NOMO-1 treated with DMSO at 0.1 percent for 48 hours (cell line): ENCODE measurements around the gene COL23A1.
"Not testable (repeated sequence)": the region's sequence is repeated elsewhere in the genome, so short reads cannot be mapped to it uniquely, and the experiment has no call there.

Source experiments
- DNase-seq: peaks from one replicate; lab custom pipeline; 2025; ENCODE audit not compliant: unreplicated experiment; lab: John Stamatoyannopoulos, UW

The COL23A1 gene

GRCh38 chr5:178328826-178329730 is 261.1 kb downstream of the COL23A1 start:
- DNase-seq: no peak

GRCh38 chr5:178327931-178328711 is 262.1 kb downstream of the COL23A1 start:
- no peak for DNase-seq

- DNase-seq: no peak
These were observed 262.7 kb downstream of the COL23A1 start for GRCh38 chr5:178327446-178327845.

DNA sequence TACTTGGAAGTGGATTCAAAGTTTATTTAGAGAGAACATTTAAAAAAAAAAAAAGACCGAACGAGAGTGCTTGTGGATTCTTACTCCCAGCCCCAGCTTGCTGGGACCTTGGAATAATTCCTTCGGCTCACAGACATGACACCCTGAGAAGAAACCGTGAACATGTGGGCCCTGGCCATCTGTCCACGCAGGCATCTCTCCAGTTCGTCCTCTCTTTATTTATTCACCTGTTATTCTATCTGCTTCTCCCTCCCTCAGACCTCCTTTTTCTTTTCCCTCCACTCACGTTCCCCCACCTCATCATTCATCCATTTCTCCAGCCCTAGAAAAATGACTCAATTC is 263.8 kb downstream of the COL23A1 start:
- no peak for DNase-seq

GRCh38 chr5:178325679-178326373 is 264.4 kb downstream of the COL23A1 start:
- no peak for DNase-seq

- no peak for DNase-seq
These were observed 264.9 kb downstream of the COL23A1 start for GRCh38 chr5:178325311-178325678.

- DNase-seq: no peak
These were observed 265.5 kb downstream of the COL23A1 start for GRCh38 chr5:178324481-178325310.

DNA sequence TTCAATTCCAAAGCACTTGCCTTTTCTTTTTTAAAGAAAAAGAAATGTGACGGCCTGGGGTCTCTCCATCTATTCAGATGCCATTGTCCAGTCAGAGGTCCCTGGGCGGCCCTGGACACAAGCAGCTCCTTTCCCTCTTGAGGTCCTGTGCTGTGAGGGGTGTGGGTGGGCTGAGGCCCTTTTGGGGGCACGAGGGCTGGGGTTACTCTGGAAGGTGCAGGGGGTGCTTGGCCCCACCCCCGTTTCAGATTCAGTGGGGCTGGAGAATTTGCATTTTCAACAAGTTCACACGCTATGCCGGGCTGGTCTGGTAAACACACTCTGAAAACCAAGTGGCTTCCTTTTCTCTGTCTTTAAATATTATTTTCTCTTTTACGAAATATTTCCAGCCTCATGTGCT is 266.2 kb downstream of the COL23A1 start:
- no peak for DNase-seq

DNA sequence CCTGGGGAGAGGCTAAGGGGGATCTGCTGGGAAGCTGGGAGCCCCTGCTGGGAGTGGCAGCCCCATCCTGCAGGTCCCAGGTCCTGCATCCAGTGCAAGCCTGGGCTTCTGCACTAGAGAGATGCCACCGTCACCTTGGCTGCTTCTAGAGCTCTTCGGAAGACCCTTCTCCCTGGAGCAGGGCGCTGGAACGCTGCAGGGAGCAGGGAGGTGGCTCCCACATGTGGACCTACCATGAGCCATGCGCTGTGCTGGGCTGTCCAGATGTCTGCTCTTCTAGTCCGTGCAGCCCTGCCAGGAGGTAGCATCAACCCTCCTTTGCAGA is 266.7 kb downstream of the COL23A1 start:
- DNase-seq: no peak

GRCh38 chr5:178322736-178323540 is 267.3 kb downstream of the COL23A1 start:
- DNase-seq: no peak

GRCh38 chr5:178320281-178320855 is 269.8 kb downstream of the COL23A1 start:
- DNase-seq: no peak

GRCh38 chr5:178319541-178320041 is 270.6 kb downstream of the COL23A1 start:
- DNase-seq: no peak

- DNase-seq: no peak
These were observed 271.3 kb downstream of the COL23A1 start for GRCh38 chr5:178318893-178319292.

DNA sequence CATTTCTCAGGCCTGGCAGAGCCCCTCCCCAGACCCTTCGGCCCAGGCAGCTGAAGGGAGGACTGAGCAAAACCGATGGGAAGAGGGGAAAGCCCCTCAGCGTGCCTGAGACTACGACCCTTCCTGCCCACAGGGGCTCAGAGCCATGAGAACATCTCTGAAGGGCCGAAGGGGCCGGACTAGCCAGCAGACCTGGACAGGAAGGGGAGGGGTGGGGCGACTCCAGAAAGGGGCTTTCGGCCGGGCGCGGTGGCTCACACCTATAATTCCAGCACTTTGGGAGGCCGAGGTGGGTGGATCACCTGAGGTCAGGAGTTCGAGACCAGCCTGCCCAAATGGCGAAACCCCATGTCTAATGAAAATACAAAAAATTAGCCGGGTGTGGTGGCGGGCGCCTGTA is 271.8 kb downstream of the COL23A1 start:
- no peak for DNase-seq

DNA sequence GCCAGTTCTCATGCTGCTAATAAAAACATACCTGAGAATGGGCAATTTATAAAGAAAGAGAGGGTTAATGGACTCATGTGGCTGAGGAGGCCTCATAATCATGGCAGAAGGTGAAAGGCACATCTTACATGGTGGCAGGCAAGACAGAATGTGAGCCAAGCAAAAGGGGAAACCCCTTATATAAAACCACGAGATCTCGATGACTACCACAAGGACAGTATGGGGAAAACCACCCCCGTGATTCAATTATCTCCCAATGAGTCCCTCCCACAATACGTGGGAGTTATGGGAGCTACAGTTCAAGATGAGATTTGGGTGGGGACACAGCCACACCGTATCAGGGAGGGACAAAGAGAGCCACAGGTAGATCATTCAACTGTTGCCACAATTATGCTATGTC is 272.5 kb downstream of the COL23A1 start:
- not testable (repeated sequence) for DNase-seq

DNA sequence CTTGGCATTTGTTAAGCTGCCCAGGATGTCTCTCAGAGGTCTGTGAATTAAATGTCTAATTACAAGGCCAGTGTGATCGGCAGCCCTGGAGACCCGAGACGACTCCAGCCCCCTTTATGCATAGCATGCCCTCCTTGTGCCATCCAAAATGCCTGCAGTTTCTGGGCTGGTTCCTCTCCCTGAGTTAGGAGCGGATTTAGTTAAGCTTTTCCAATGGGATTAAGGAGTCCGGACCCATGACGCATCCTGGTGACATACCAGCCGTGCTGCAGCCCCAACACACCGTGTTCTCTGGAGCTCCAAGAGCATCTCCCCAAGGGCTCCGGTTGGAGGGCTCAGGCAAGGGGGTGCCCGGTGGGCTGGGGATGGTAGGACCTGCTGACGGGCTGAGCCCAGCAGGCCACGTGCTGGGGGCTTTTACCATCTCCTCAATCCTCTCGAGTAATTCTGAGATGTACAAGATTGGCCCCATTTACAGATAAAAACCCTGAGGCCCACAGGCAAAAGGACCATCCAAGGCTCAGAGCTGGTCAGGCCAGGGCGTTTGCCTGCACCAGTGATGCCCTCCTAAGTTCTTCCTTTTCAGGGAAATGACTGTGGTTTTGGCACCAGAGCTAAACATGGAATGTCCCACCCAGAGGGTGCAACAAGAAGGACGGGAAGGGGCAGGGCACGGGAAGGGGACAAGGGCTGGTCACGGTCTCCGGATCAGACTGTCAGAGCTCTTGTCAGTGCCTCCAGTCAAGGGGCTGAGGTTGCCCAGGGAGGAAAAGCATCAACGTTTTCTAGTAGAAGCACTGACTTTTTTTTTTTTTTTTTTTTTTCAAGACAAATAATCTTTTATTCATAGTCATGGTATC is 275.0 kb downstream of the COL23A1 start:
- no peak for DNase-seq

GRCh38 chr5:178314061-178314660 is 276.0 kb downstream of the COL23A1 start:
- no peak for DNase-seq

DNA sequence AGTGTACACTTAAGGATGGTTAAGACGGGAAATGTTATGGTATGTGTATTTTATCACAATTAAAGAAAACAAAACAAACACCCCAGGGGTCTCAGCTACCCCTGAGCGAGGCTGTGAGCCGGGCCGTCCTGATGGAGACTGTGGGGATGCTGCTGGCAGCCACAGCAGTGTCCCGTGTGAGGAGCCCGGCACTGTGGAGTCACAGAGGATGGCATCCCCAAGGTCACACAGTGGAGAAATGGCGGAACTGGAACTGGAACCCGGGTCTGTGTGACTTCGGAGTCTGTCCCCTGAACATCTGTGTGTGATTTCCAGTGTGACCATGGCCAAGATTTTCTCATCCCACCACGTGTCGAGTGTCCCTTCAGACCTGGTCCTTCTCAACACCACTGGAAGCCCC is 276.9 kb downstream of the COL23A1 start:
- no peak for DNase-seq
